Measurements from ENCODE around the gene CCDC175.

- TF ChIP-seq POLR2A (IDR thresholded peaks at IDR 0.05) = no peak
- no peak for TF ChIP-seq CTCF (IDR thresholded peaks at IDR 0.05)
These were observed 75.9 kb downstream of the CCDC175 start for GRCh38 chr14:59500732-59501131.

Measured in upper lobe of left lung (tissue), 4 donors.